Activated B cell treated with CpG ODN at 0.5 μM for 24 hours (primary cell): Measurements from ENCODE around the gene CNKSR2. TPM values are rescaled to one million over a fixed set of nuclear protein-coding genes. Genes with fewer than 3 reads are reported as not detected.

Experiments
- ATAC-seq: fragments of 200-7000 bp; cut with Tn5 transposase; one replicate; pipeline ENCODE4 v1.10.0; 2021; ENCODE audit warnings: low read depth, mild to moderate bottlenecking, moderate library complexity
- CTCF ChIA-PET: fragments of 350-600 bp; sonication (Branson Sonifier 250); formaldehyde crosslinking; loops from one replicate; lab custom pipeline; 2021; ENCODE audit warnings: antibody characterized with exemption; lab: Charles Lee
- POLR2A ChIA-PET: fragments of 350-600 bp; sonication (Branson Sonifier 250); formaldehyde crosslinking; loops from one replicate; lab custom pipeline; 2021; ENCODE audit warnings: antibody characterized with exemption; lab: Charles Lee
- DNase-seq: peaks from one replicate; pipeline ENCODE4 v3.0.0; 2022
- H3K27ac Mint-ChIP-seq: one replicate; pipeline ENCODE4 v1.8.0; 2020; ENCODE audit warnings: mixed read lengths
- H3K27me3 Mint-ChIP-seq: one replicate; pipeline ENCODE4 v1.8.0; 2021; ENCODE audit warnings: mixed read lengths
- H3K36me3 Mint-ChIP-seq: one replicate; pipeline ENCODE4 v1.8.0; 2021; ENCODE audit warnings: low read depth, mixed read lengths
- H3K4me1 Mint-ChIP-seq: one replicate; pipeline ENCODE4 v1.8.0; 2021; ENCODE audit warnings: mixed read lengths
- H3K4me3 Mint-ChIP-seq: one replicate; pipeline ENCODE4 v1.8.0; 2020; ENCODE audit warnings: mild to moderate bottlenecking, mixed read lengths
- H3K9me3 Mint-ChIP-seq: one replicate; pipeline ENCODE4 v1.8.0; 2020; ENCODE audit warnings: mixed read lengths
- CTCF ChIP-seq: fragments of 200-600 bp; IDR thresholded peaks from one replicate; pipeline ENCODE4 v1.8.0; 2022; ENCODE audit warnings: antibody characterized with exemption, mild to moderate bottlenecking
- intact Hi-C: fragments of 100-400 bp; cut with micrococcal nuclease; formaldehyde crosslinking; loops from one replicate; pipeline ENCODE4 v1.15.1; 2024
- total RNA-seq: library from RNA; stranded (reverse); gene quantifications from 2 replicates; pipeline ENCODE4 v1.2.3, GENCODE V29; 2022

The CNKSR2 gene
- total RNA-seq, 1 donor from 2014 or later, result 15.6 TPM

GRCh38 chrX:21623778-21624501 is 249.7 kb downstream of the CNKSR2 start:
- peaks cover under 1% of the 10 kb centered on the region for H3K4me1 Mint-ChIP-seq
- CTCF ChIA-PET, result no interaction called here
- H3K36me3 Mint-ChIP-seq, result peaks cover 12% of the 10 kb centered on the region
- H3K9me3 Mint-ChIP-seq, result no peaks in the 10 kb centered on the region
- POLR2A ChIA-PET, result interaction anchor here (0.6 kb wide), 1 partner anchor 73 kb away, joined by 3 read pairs; no protein-coding TSS in a partner anchor
- no peak for TF ChIP-seq CTCF
- no peaks in the 10 kb centered on the region for H3K27me3 Mint-ChIP-seq
- ATAC-seq (no peak), DNase-seq (no peak)
- H3K4me3 Mint-ChIP-seq, result no peak overlapping the region
- intact Hi-C loops, result no loop called here
- H3K27ac Mint-ChIP-seq, result no peak overlapping the region

- DNase-seq, result no peak
- no peaks in the 10 kb centered on the region for H3K27me3 Mint-ChIP-seq
- CTCF ChIA-PET, result no interaction called here
- no peak for TF ChIP-seq CTCF
- POLR2A ChIA-PET, result no interaction called here
- intact Hi-C loops, result no loop called here
- no peaks in the 10 kb centered on the region for H3K9me3 Mint-ChIP-seq
- H3K36me3 Mint-ChIP-seq, result peaks cover 14% of the 10 kb centered on the region
- peaks cover 2% of the 10 kb centered on the region for H3K4me1 Mint-ChIP-seq
- no peak overlapping the region for H3K27ac Mint-ChIP-seq
- H3K4me3 Mint-ChIP-seq, result no peak overlapping the region
- no peak for ATAC-seq
Observed at GRCh38 chrX:21632027-21632426, 257.8 kb downstream of the CNKSR2 start.

DNA sequence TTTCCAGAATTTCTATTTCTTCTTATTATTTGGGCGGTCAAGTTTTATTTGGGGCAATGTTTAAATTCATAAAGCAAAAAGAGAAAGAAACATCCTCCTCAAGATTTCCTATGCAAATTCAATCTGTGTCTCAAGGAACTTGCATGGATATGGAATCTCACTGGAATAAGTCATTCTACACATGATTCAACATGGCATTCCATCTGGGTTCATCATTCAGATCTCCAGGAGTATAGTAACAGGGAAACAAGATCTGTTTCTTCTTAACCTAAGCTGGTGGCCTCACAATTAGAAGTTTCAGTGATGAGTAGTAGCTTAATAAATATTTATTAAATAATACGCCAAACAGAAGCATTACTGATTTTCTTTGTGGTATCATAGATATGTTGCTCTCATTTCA is 264.1 kb downstream of the CNKSR2 start:
- peaks cover 3% of the 10 kb centered on the region for H3K36me3 Mint-ChIP-seq
- H3K4me1 Mint-ChIP-seq, result no peaks in the 10 kb centered on the region
- CTCF ChIA-PET, result no interaction called here
- DNase-seq (no peak), ATAC-seq (no peak)
- intact Hi-C loops, result no loop called here
- H3K27me3 Mint-ChIP-seq, result no peaks in the 10 kb centered on the region
- TF ChIP-seq CTCF, result no peak
- no peak overlapping the region for H3K27ac Mint-ChIP-seq
- no peaks in the 10 kb centered on the region for H3K9me3 Mint-ChIP-seq
- POLR2A ChIA-PET, result interaction anchor here (0.6 kb wide), 1 partner anchor 16 kb away, joined by 3 read pairs; no protein-coding TSS in a partner anchor
- H3K4me3 Mint-ChIP-seq, result no peak overlapping the region

DNA sequence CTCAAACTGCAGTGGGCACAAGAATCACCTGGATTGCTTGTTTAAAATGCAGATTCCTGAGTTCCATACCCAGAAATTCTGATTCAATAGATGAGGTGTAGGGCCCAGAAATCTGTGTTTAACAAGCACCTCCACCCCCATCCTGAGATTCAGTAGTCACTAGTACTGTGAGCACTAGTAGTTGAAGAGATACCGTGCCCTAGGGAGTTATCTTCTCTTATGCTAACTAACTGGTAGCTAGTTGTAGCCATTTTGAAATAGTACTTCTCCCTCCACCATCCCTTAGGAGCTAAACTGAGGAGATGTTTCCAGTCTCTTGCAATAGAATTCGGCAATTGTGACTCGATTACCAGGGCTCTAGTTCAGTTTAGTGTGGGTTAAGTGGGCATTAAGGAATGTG is 265.6 kb downstream of the CNKSR2 start:
- intact Hi-C loops, result no loop called here
- DNase-seq (no peak), ATAC-seq (no peak)
- ChIA-PET CTCF (no interaction called here), POLR2A (no interaction called here)
- H3K4me3 Mint-ChIP-seq, result no peak overlapping the region
- no peak for TF ChIP-seq CTCF
- no peaks in the 10 kb centered on the region for H3K4me1 Mint-ChIP-seq
- no peaks in the 10 kb centered on the region for H3K9me3 Mint-ChIP-seq
- no peaks in the 10 kb centered on the region for H3K27me3 Mint-ChIP-seq
- peaks cover 3% of the 10 kb centered on the region for H3K36me3 Mint-ChIP-seq
- H3K27ac Mint-ChIP-seq, result no peak overlapping the region

- ATAC-seq (no peak), DNase-seq (no peak)
- Mint-ChIP-seq H3K4me1 (no peaks in the 10 kb centered on the region), H3K36me3 (peaks cover 7% of the 10 kb centered on the region), H3K27ac (no peak overlapping the region), H3K27me3 (no peaks in the 10 kb centered on the region), H3K9me3 (peaks cover 3% of the 10 kb centered on the region), H3K4me3 (no peak overlapping the region)
- no peak for TF ChIP-seq CTCF
- ChIA-PET CTCF (no interaction called here), POLR2A (no interaction called here)
- intact Hi-C loops, result no loop called here
Observed at GRCh38 chrX:21645431-21645830, 271.2 kb downstream of the CNKSR2 start.
